Skin epidermis (tissue), 12 donors: ENCODE results near the gene RNASE4.
A peak's percentile ranks its signal among the peaks of the same experiment; 100 is the strongest.

Source experiments
- H3K27ac ChIP-seq, 21 experiments: fragments of 200-600 bp; sonication (generic) in 11 of 21; one replicate each; pipeline ENCODE4 v1.5.0; 2020; ENCODE audit warnings: mild to moderate bottlenecking in 3 of 21, inconsistent platforms in 2 of 21, moderate library complexity in 2 of 21
- H3K4me3 ChIP-seq, 7 experiments: fragments of 200-600 bp; sonication (generic) in 2 of 7; one replicate each; pipeline ENCODE4 v1.5.0; 2020; ENCODE audit warnings: inconsistent platforms in 2 of 7, mild to moderate bottlenecking in 2 of 7, moderate library complexity in 1 of 7

RNASE4 gene

GRCh38 chr14:20671597-20672283 lies 12.6 kb upstream of the RNASE4 start:
- no peak overlapping the region for H3K27ac ChIP-seq

GRCh38 chr14:20675669-20676068 lies 8.7 kb upstream of the RNASE4 start:
- Histone ChIP-seq H3K27ac (no peak overlapping the region), H3K4me3 (no peak overlapping the region)

More at GRCh38 chr14:20671597-20672283, 12.6 kb upstream of the RNASE4 start:
- no peak overlapping the region for H3K4me3 ChIP-seq

- no peak overlapping the region for H3K4me3 ChIP-seq
Measured at GRCh38 chr14:20676072-20676471, 8.3 kb upstream of the RNASE4 start.

GRCh38 chr14:20679907-20680306 lies 4.5 kb upstream of the RNASE4 start:
- Histone ChIP-seq H3K4me3 (no peak overlapping the region), H3K27ac (no peak overlapping the region)

More at GRCh38 chr14:20676072-20676471, 8.3 kb upstream of the RNASE4 start:
- H3K27ac ChIP-seq, result no peak overlapping the region

- peak overlapping the region in 12 of 21 experiments; percentile 95 to 100 (median 98) for H3K27ac ChIP-seq
- peak overlapping the region in 1 of 7 experiments; percentile 52 for H3K4me3 ChIP-seq
Measured at GRCh38 chr14:20680363-20680762, 4.0 kb upstream of the RNASE4 start.

- Histone ChIP-seq H3K27ac (peak overlapping the region in 20 of 21 experiments; percentile 92 to 100 (median 98)), H3K4me3 (peak overlapping the region; percentile 52 to 87 (median 73))
Measured at GRCh38 chr14:20680843-20681347, 3.5 kb upstream of the RNASE4 start.

- Histone ChIP-seq H3K27ac (peak overlapping the region; percentile 8 to 100 (median 98)), H3K4me3 (peak overlapping the region; percentile 52 to 87 (median 73))
Measured at GRCh38 chr14:20681348-20682126, 2.8 kb upstream of the RNASE4 start.

- peak overlapping the region; percentile 52 to 87 (median 73) for H3K4me3 ChIP-seq
Measured at GRCh38 chr14:20682127-20682434, 2.3 kb upstream of the RNASE4 start.

GRCh38 chr14:20682435-20683124 lies 1.8 kb upstream of the RNASE4 start:
- Histone ChIP-seq H3K4me3 (peak overlapping the region; percentile 52 to 87 (median 73)), H3K27ac (peak overlapping the region; percentile 92 to 100 (median 98))

More at GRCh38 chr14:20682127-20682434, 2.3 kb upstream of the RNASE4 start:
- H3K27ac ChIP-seq, result peak overlapping the region; percentile 8 to 100 (median 98)

GRCh38 chr14:20683125-20683890 lies 1.1 kb upstream of the RNASE4 start:
- H3K27ac ChIP-seq, result peak overlapping the region; percentile 92 to 100 (median 98)

GRCh38 chr14:20684662-20685456 lies 499 bp downstream of the RNASE4 start:
- H3K27ac ChIP-seq, result peak overlapping the region in 20 of 21 experiments; percentile 92 to 100 (median 98)

More at GRCh38 chr14:20683125-20683890, 1.1 kb upstream of the RNASE4 start:
- H3K4me3 ChIP-seq, result peak overlapping the region; percentile 52 to 87 (median 73)

GRCh38 chr14:20686386-20687143 lies 2.2 kb downstream of the RNASE4 start:
- Histone ChIP-seq H3K27ac (peak overlapping the region in 2 of 21 experiments; percentile 3 to 98), H3K4me3 (no peak overlapping the region)

More at GRCh38 chr14:20684662-20685456, 499 bp downstream of the RNASE4 start:
- H3K4me3 ChIP-seq, result peak overlapping the region; percentile 52 to 87 (median 73)

- Histone ChIP-seq H3K27ac (peak overlapping the region in 1 of 21 experiments; percentile 18), H3K4me3 (no peak overlapping the region)
Measured at GRCh38 chr14:20687362-20688166, 3.2 kb downstream of the RNASE4 start.

GRCh38 chr14:20688167-20688839 lies 3.9 kb downstream of the RNASE4 start, which contains the start of gene ANG:
Gene ANG, plus strand, starts transcription at chr14:20688764. Its CDS starts 4,801 bp downstream, at chr14:20693565.
- H3K27ac ChIP-seq, result no peak within 1 kb of the TSS
- no peak within 1 kb of the TSS for H3K4me3 ChIP-seq

GRCh38 chr14:20690848-20691640 lies 6.7 kb downstream of the RNASE4 start:
- H3K4me3 ChIP-seq, result no peak overlapping the region
- H3K27ac ChIP-seq, result peak overlapping the region in 2 of 21 experiments; percentile 7 to 32
